WTC11 (cell line): ENCODE measurements around the gene UQCRHL. TPM values are rescaled to one million over a fixed set of nuclear protein-coding genes. Genes with fewer than 3 reads are reported as not detected.

Source experiments
- ATAC-seq: fragments of 200-7000 bp; cut with Tn5 transposase; 2 replicates; pipeline ENCODE4 v1.10.0; 2021; ENCODE audit warnings: mild to moderate bottlenecking, moderate library complexity
- CTCF ChIA-PET: fragments of 300-600 bp; sonication (Branson Sonifier 250); formaldehyde crosslinking; loops from one replicate; lab custom pipeline; 2021; ENCODE audit warnings: antibody characterized with exemption; lab: Charles Lee
- POLR2A ChIA-PET: fragments of 350-600 bp; sonication (Branson Sonifier 250); formaldehyde crosslinking; loops from one replicate; lab custom pipeline; 2021; ENCODE audit warnings: antibody characterized with exemption; lab: Charles Lee
- DNase-seq: peaks from one replicate; pipeline ENCODE4 v3.0.0; 2021; ENCODE audit warnings: low spot score
- H3K27ac Mint-ChIP-seq: 2 replicates; pipeline ENCODE4 v1.8.0; 2021; ENCODE audit warnings: mixed read lengths
- H3K27me3 Mint-ChIP-seq: 2 replicates; pipeline ENCODE4 v1.8.0; 2021; ENCODE audit warnings: low read depth, mild to moderate bottlenecking, moderate library complexity, mixed read lengths
- H3K36me3 Mint-ChIP-seq: 2 replicates; pipeline ENCODE4 v1.8.0; 2021; ENCODE audit warnings: mixed read lengths
- H3K4me1 Mint-ChIP-seq: 2 replicates; pipeline ENCODE4 v1.8.0; 2022; ENCODE audit warnings: mixed read lengths
- H3K4me3 Mint-ChIP-seq: 2 replicates; pipeline ENCODE4 v1.8.0; 2021; ENCODE audit warnings: mild to moderate bottlenecking, moderate library complexity, mixed read lengths
- H3K9me3 Mint-ChIP-seq: 2 replicates; pipeline ENCODE4 v1.8.0; 2021; ENCODE audit warnings: mixed read lengths
- AR ChIP-seq: fragments of 250-450 bp; sonication (Bioruptor Pico); IDR thresholded peaks from 2 replicates; pipeline ENCODE4 v1.9.0; 2021; ENCODE audit warnings: mild to moderate bottlenecking
- ATF1 ChIP-seq: sonication (generic); formaldehyde crosslinking; IDR thresholded peaks from 2 replicates; pipeline ENCODE4 v1.8.1; 2023; ENCODE audit warnings: mild to moderate bottlenecking, moderate library complexity, missing genetic modification reagents
- CREB1 ChIP-seq: sonication (generic); formaldehyde crosslinking; IDR thresholded peaks from 2 replicates; pipeline ENCODE4 v1.8.0; 2023; ENCODE audit warnings: mild to moderate bottlenecking, missing genetic modification reagents
- GTF2I ChIP-seq: fragments of 250-450 bp; sonication (Bioruptor Pico); conservative IDR thresholded peaks from 2 replicates; pipeline ENCODE4 v1.4.0; 2021; ENCODE audit warnings: mild to moderate bottlenecking
- IRF2 ChIP-seq: sonication (generic); formaldehyde crosslinking; IDR thresholded peaks from 2 replicates; pipeline ENCODE4 v1.8.0; 2022; ENCODE audit warnings: low read depth, missing genetic modification reagents, borderline replicate concordance
- KAT7 ChIP-seq: sonication (generic); formaldehyde crosslinking; IDR thresholded peaks from 2 replicates; pipeline ENCODE4 v1.8.1; 2023; ENCODE audit warnings: missing genetic modification reagents, mild to moderate bottlenecking, borderline replicate concordance
- OVOL2 ChIP-seq: fragments of 250-450 bp; sonication (Bioruptor Pico); IDR thresholded peaks from 2 replicates; pipeline ENCODE4 v1.9.0; 2021; ENCODE audit warnings: mild to moderate bottlenecking, borderline replicate concordance
- PRRX2 ChIP-seq: fragments of 250-450 bp; sonication (Bioruptor Pico); IDR thresholded peaks from 2 replicates; pipeline ENCODE4 v1.8.0; 2021; ENCODE audit warnings: mild to moderate bottlenecking
- RORB ChIP-seq: fragments of 250-450 bp; sonication (Bioruptor Pico); IDR thresholded peaks from 2 replicates; pipeline ENCODE4 v1.9.0; 2021; ENCODE audit warnings: mild to moderate bottlenecking
- TEAD1 ChIP-seq: sonication (generic); formaldehyde crosslinking; IDR thresholded peaks from 2 replicates; pipeline ENCODE4 v1.8.0; 2022; ENCODE audit warnings: mild to moderate bottlenecking, missing genetic modification reagents
- ZMAT4 ChIP-seq: fragments of 250-450 bp; sonication (Bioruptor Pico); IDR thresholded peaks from 2 replicates; pipeline ENCODE4 v1.9.0; 2021; ENCODE audit warnings: mild to moderate bottlenecking
- ZNF232 ChIP-seq: sonication (generic); formaldehyde crosslinking; IDR thresholded peaks from 2 replicates; pipeline ENCODE4 v1.8.0; 2022; ENCODE audit warnings: mild to moderate bottlenecking, missing genetic modification reagents
- ZNF512 ChIP-seq: sonication (generic); formaldehyde crosslinking; IDR thresholded peaks from 2 replicates; pipeline ENCODE4 v1.8.1; 2022; ENCODE audit warnings: missing genetic modification reagents, borderline replicate concordance
- total RNA-seq: library from RNA; stranded (reverse); gene quantifications from 3 replicates; pipeline ENCODE4 v1.2.3, GENCODE V29; 2021
- TF ChIP-seq, protein P1 (sequence below): fragments of 250-450 bp; sonication (Bioruptor Pico); IDR thresholded peaks from 2 replicates; pipeline ENCODE4 v1.8.0; 2021; ENCODE audit warnings: mild to moderate bottlenecking

UQCRHL gene
- total RNA-seq, 1 experiment from 2014 or later = 3.8 TPM

DNA sequence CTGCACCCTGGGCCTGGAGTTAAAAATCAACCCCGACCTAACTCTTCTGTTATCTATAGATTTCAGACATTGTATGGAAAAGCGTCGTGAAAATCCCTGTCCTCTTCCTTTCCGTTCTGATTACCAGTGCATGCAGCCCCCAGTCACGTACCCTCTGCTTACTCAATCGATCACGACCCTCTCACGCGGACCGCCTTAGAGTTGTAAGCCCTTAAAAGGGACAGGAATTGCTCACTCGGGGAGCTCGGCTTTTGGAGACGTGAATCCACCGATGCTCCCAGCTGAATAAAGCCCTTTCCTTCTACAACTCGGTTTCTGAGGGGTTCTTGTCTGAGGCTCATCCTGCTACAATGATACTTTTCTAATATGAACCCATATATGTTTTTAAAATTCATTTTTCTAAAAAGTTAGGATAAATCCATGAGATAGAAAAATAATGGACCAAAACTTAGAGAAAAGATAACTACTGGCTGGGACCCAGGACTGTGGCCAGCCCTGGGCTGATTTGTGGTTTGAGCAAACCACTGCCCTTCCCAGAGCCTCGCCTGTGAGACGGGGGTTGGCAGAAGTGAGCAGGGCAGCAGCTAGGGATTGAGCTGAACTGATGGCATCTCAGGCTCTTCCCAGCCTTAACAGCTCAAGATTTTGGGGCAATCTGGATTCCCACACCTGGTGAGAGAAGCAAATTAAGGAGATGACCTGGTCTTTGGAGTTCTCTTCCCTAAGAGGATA, 5.0 kb downstream of the UQCRHL start (continued):
- TF ChIP-seq ZMAT4 (no peak), GTF2I (CRISPR knock-in tag) (no peak), AR (no peak), OVOL2 (CRISPR knock-in tag) (no peak), ATF1 (no peak)

GRCh38 chr1:15799928-15800835, 7.3 kb downstream of the UQCRHL start:
- H3K4me1 Mint-ChIP-seq = peaks cover 19% of the 10 kb centered on the region
- ATAC-seq = peak; percentile 72
- H3K27me3 Mint-ChIP-seq = no peaks in the 10 kb centered on the region
- CTCF ChIA-PET = interaction anchor here (1.2 to 5.0 kb wide), 7 partner anchors 9 to 176 kb away, joined by 3 to 32 read pairs (median 5); partner anchors contain the start of gene ZBTB17
- TF ChIP-seq ZNF512 (CRISPR knock-in tag) (no peak), KAT7 (CRISPR knock-in tag) (no peak), ZNF232 (CRISPR knock-in tag) (no peak), TEAD1 (CRISPR knock-in tag) (no peak), IRF2 (no peak), RORB (CRISPR knock-in tag) (no peak), PRRX2 (CRISPR knock-in tag) (no peak), CREB1 (CRISPR knock-in tag) (no peak)
- TF ChIP-seq, protein P1, sequence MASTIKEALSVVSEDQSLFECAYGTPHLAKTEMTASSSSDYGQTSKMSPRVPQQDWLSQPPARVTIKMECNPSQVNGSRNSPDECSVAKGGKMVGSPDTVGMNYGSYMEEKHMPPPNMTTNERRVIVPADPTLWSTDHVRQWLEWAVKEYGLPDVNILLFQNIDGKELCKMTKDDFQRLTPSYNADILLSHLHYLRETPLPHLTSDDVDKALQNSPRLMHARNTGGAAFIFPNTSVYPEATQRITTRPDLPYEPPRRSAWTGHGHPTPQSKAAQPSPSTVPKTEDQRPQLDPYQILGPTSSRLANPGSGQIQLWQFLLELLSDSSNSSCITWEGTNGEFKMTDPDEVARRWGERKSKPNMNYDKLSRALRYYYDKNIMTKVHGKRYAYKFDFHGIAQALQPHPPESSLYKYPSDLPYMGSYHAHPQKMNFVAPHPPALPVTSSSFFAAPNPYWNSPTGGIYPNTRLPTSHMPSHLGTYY (CRISPR knock-in tag) = no peak
- TF ChIP-seq, all 79 proteins: peak for 0
- peak; percentile 37 for DNase-seq
- POLR2A ChIA-PET = interaction anchor here (0.8 kb wide), 1 partner anchor 59 kb away, joined by 3 read pairs; no protein-coding TSS in a partner anchor
- Mint-ChIP-seq H3K4me3 (no peak overlapping the region), H3K27ac (peak overlapping the region; percentile 81), H3K9me3 (no peaks in the 10 kb centered on the region), H3K36me3 (no peaks in the 10 kb centered on the region)
